H1 (cell line): ENCODE measurements around the gene EEF1G.

Experiments used
- ASH2L ChIP-seq: fragments of 200-600, 300-600 bp; sonication (generic); IDR thresholded peaks from one replicate; pipeline ENCODE4 v1.7.1; 2017; ENCODE audit warnings: low read length
- BRCA1 ChIP-seq: IDR thresholded peaks from 2 replicates; pipeline ENCODE4 v1.6.1; 2012; ENCODE audit warnings: low read depth, low read length, improper control_type of control experiment
- EZH2 ChIP-seq: fragments of 200-600 bp; sonication (generic); IDR thresholded peaks from 2 replicates; pipeline ENCODE4 v1.7.1; 2012; ENCODE audit warnings: low read depth, mild to moderate bottlenecking, moderate library complexity, low read length, inconsistent platforms; ENCODE audit not compliant: severe bottlenecking
- GABPA ChIP-seq: IDR thresholded peaks from 2 replicates; pipeline ENCODE4 v1.6.1; 2011; ENCODE audit warnings: mild to moderate bottlenecking, low read length, moderate library complexity, borderline replicate concordance; ENCODE audit not compliant: insufficient read depth
- HDAC6 ChIP-seq: IDR thresholded peaks from one replicate; pipeline ENCODE4 v1.7.1; 2012; ENCODE audit warnings: low read depth, mild to moderate bottlenecking, inconsistent platforms, low read length, moderate library complexity
- JUN ChIP-seq: IDR thresholded peaks from 2 replicates; pipeline ENCODE4 v1.6.1; 2011; ENCODE audit warnings: low read depth, mild to moderate bottlenecking, improper control_type of control experiment, low read length
- MAFK ChIP-seq: IDR thresholded peaks from 2 replicates; pipeline ENCODE4 v1.6.1; 2012; ENCODE audit warnings: low read depth, mild to moderate bottlenecking, improper control_type of control experiment, low read length
- POLR2A ChIP-seq, 2 experiments: IDR thresholded peaks; 1 replicate in 1 of 2; 2 replicates in 1 of 2; pipeline ENCODE4 v1.6.1; 2011; ENCODE audit warnings: low read depth in 2 of 2, low read length in 2 of 2, mild to moderate bottlenecking in 2 of 2; ENCODE audit errors: control extremely low read depth in 1 of 2
- SRF ChIP-seq: IDR thresholded peaks from 2 replicates; pipeline ENCODE4 v1.6.1; 2011; ENCODE audit warnings: mild to moderate bottlenecking, low read depth, low read length, moderate library complexity
- TAF1 ChIP-seq: IDR thresholded peaks from 2 replicates; pipeline ENCODE4 v1.6.1; 2011; ENCODE audit warnings: mild to moderate bottlenecking, low read depth, low read length
- TF ChIP-seq, protein P1 (sequence below): IDR thresholded peaks from 2 replicates; pipeline ENCODE4 v1.6.1; 2012; ENCODE audit warnings: low read length, inconsistent platforms
- TF ChIP-seq, protein P2 (sequence below), 3 experiments: IDR thresholded peaks; 1 replicate in 2 of 3; 2 replicates in 1 of 3; pipeline versions ENCODE4 v1.5.1 to v1.6.1; 2011; ENCODE audit warnings: low read length in 3 of 3, mild to moderate bottlenecking in 3 of 3, inconsistent platforms in 2 of 3, low read depth in 1 of 3, moderate library complexity in 1 of 3; ENCODE audit not compliant: insufficient read depth in 1 of 3; ENCODE audit errors: control extremely low read depth in 1 of 3

DNA sequence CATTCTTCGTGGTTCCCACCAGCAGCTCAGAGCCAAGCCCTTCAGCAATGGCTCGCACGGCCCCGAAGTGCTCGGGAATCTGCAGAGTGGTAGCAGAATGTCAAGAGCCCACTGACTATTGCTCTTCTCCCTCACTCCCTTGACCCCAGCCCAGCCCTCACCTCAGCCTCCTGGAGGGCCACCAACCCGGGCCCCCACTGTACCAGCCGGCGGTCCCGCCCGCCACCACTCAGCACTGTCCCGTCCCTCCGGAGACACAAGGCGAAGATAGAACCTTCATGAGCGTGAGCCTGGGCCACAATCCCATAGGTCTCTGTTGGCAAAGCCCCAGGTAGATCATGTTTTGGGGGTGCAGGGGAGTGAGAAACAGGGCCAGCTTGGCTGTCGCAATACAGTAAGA is 32.2 kb upstream of the EEF1G start:
- TF ChIP-seq, protein P1, sequence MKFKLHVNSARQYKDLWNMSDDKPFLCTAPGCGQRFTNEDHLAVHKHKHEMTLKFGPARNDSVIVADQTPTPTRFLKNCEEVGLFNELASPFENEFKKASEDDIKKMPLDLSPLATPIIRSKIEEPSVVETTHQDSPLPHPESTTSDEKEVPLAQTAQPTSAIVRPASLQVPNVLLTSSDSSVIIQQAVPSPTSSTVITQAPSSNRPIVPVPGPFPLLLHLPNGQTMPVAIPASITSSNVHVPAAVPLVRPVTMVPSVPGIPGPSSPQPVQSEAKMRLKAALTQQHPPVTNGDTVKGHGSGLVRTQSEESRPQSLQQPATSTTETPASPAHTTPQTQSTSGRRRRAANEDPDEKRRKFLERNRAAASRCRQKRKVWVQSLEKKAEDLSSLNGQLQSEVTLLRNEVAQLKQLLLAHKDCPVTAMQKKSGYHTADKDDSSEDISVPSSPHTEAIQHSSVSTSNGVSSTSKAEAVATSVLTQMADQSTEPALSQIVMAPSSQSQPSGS = no peak
- TF ChIP-seq EZH2 (no peak), POLR2A (IDR thresholded peaks at IDR 0.05; ENCODE audit: control extremely low read depth in 1 of 2, low read depth in 2 of 2, low read length in 2 of 2) (no peak), MAFK (no peak), BRCA1 (no peak), ASH2L (no peak), GABPA (no peak), HDAC6 (no peak), JUN (no peak), SRF (no peak), TAF1 (no peak)
- TF ChIP-seq, protein P2, sequence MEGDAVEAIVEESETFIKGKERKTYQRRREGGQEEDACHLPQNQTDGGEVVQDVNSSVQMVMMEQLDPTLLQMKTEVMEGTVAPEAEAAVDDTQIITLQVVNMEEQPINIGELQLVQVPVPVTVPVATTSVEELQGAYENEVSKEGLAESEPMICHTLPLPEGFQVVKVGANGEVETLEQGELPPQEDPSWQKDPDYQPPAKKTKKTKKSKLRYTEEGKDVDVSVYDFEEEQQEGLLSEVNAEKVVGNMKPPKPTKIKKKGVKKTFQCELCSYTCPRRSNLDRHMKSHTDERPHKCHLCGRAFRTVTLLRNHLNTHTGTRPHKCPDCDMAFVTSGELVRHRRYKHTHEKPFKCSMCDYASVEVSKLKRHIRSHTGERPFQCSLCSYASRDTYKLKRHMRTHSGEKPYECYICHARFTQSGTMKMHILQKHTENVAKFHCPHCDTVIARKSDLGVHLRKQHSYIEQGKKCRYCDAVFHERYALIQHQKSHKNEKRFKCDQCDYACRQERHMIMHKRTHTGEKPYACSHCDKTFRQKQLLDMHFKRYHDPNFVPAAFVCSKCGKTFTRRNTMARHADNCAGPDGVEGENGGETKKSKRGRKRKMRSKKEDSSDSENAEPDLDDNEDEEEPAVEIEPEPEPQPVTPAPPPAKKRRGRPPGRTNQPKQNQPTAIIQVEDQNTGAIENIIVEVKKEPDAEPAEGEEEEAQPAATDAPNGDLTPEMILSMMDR (IDR thresholded peaks at IDR 0.05; ENCODE audit: control extremely low read depth in 1 of 3, insufficient read depth in 1 of 3, low read depth in 1 of 3, low read length in 3 of 3) = no peak
